ENCODE data around the gene TGFBR1. TPM values are rescaled to one million over a fixed set of nuclear protein-coding genes. Genes with fewer than 3 reads are reported as not detected.

TGFBR1 gene
- total RNA-seq, 4 donors from 2014 or later: 37.0 to 65.8 (median 48.8) TPM

DNA sequence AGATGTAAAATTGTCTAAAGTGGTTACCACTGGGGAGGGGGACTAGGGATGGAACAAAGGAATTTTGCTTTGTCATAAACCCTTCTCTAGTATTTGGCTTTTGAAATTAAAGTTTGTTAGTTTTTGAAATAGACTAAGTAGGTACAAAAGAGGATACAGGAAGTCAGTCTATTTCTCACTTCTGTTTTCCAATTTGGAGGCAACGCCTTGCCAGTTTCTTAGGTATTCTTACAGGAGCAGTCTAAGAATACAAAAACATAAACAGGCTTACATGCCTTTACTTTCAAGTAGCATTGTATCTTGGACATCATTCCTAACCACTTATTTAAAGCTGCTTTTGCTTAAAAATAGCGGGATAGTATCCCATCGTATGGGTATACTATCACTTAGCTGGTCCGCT lies 82.4 kb downstream of the TGFBR1 start:
- no peak for TF ChIP-seq POLR2AphosphoS5 (IDR thresholded peaks at IDR 0.05)
- no peak for TF ChIP-seq POLR2A (IDR thresholded peaks at IDR 0.05)
- TF ChIP-seq EP300 (IDR thresholded peaks at IDR 0.05): no peak
- TF ChIP-seq CTCF (IDR thresholded peaks at IDR 0.05): no peak
- Histone ChIP-seq H3K4me1 (peaks cover 0 to 14% (median 5%) of the 10 kb centered on the region in 3 donors), H3K4me3 (no peak overlapping the region), H3K9me3 (no peaks in the 10 kb centered on the region), H3K27me3 (peaks cover 8% of the 10 kb centered on the region), H3K27ac (no peak overlapping the region), H3K36me3 (no peaks in the 10 kb centered on the region)
- WGBS, 2 donors (ENCODE audit: low coverage in 1 of 2): 82 to 86% methylated on average over 4 of the region's 4 CpGs
- no peak for ATAC-seq

- Histone ChIP-seq H3K9me3 (no peaks in the 10 kb centered on the region), H3K27ac (no peak overlapping the region), H3K36me3 (no peaks in the 10 kb centered on the region), H3K4me1 (peaks cover 0 to 11% (median 5%) of the 10 kb centered on the region in 3 donors), H3K4me3 (no peak overlapping the region), H3K27me3 (peaks cover 8% of the 10 kb centered on the region)
- 17 to 85% methylated on average over 1 to 2 of the region's 2 CpGs for WGBS, 2 donors (ENCODE audit: low coverage in 1 of 2)
- TF ChIP-seq CTCF (IDR thresholded peaks at IDR 0.05) (no peak), POLR2AphosphoS5 (IDR thresholded peaks at IDR 0.05) (no peak), POLR2A (IDR thresholded peaks at IDR 0.05) (no peak), EP300 (IDR thresholded peaks at IDR 0.05) (no peak)
- no peak for ATAC-seq
These were observed 84.3 kb downstream of the TGFBR1 start for GRCh38 chr9:99189186-99189585.

DNA sequence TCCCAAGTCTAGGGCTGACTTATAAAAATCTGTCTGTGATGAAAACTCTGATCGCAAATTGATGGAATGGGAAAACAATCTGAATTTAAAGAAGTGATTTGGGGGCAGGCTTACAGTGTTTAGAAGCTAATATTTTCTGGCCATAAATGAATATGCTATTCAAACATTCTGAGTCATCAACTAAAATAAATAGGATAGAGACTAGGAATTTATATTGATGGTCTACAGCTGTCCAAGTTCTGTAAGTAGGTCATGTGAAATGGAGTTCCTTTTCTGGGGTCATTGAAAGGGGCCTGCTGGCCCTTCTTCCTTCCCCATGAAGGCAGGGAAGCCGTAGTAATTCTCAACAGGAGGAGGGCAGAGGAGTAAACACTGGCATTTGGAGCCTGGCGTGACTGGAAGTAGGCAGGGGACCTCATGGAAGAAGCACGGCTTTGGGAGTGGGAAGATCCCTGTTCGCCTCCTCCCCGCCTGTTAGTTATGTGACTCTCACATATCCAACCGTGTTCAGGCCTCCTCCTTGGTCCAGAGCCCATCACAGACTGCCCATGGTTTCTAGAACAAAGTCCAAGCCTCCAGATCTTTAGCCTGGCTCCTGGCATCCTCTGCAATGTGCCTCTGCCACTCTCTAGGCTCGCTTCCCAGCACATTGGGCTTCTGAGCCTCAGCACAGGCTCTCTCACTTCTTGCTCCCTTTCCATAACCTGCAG lies 85.1 kb downstream of the TGFBR1 start:
- 62 to 85% methylated on average over 2 to 7 of the region's 8 CpGs for WGBS, 2 donors (ENCODE audit: low coverage in 1 of 2)
- H3K9me3 ChIP-seq: no peaks in the 10 kb centered on the region
- H3K36me3 ChIP-seq: no peaks in the 10 kb centered on the region
- ATAC-seq: no peak
- no peak overlapping the region for H3K27ac ChIP-seq
- peaks cover 0 to 2% (median under 1%) of the 10 kb centered on the region in 3 donors for H3K4me1 ChIP-seq
- TF ChIP-seq POLR2A (IDR thresholded peaks at IDR 0.05): no peak
- no peak for TF ChIP-seq POLR2AphosphoS5 (IDR thresholded peaks at IDR 0.05)
- TF ChIP-seq CTCF (IDR thresholded peaks at IDR 0.05): no peak
- TF ChIP-seq EP300 (IDR thresholded peaks at IDR 0.05): no peak
- peaks cover 8% of the 10 kb centered on the region for H3K27me3 ChIP-seq
- no peak overlapping the region for H3K4me3 ChIP-seq

DNA sequence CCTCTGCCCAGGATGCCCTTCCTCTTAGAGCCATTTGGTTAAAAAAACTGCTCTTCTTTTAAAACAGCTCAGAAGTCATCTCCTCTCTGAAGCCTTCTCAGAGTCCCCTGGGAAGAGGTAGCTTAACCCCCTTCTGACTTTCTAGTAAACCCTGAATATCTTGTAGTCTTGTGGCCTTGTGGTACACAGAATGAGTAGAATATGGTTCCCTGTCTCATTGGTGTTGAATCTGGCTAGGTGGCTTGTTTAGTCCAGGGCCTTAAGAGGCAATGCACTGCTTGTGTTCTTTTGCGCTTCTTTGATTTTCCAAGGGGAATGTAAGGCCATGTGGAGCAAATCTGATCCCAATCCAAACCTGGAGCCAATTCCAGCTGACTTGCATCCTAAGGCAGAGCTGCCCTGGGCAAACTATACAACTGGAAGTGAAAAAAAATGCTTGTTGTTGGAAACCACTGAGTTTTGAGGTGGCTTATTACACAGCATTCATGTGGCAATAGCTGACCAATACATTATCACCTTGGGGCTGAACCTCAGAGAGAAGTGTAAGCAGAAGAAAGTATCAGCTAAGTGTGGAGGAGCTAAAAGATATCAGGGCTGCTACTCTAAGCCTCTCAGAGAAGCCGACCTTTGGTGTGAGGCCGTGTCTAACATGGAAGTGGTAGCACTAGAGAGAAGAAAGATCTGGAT lies 85.8 kb downstream of the TGFBR1 start:
- Histone ChIP-seq H3K27ac (no peak overlapping the region), H3K36me3 (no peaks in the 10 kb centered on the region), H3K4me3 (no peak overlapping the region), H3K9me3 (no peaks in the 10 kb centered on the region), H3K27me3 (peaks cover 8% of the 10 kb centered on the region), H3K4me1 (no peaks in the 10 kb centered on the region)
- ATAC-seq: no peak
- TF ChIP-seq POLR2AphosphoS5 (IDR thresholded peaks at IDR 0.05) (no peak), CTCF (IDR thresholded peaks at IDR 0.05) (no peak), EP300 (IDR thresholded peaks at IDR 0.05) (no peak), POLR2A (IDR thresholded peaks at IDR 0.05) (no peak)
- 94% methylated on average over 2 of the region's 3 CpGs; no CpG with 5 or more reads in 1 of the 2 donors for WGBS, 2 donors (ENCODE audit: low coverage in 1 of 2)

Data from gastroesophageal sphincter (tissue), 4 donors.